Measurements from ENCODE around the gene BCL3.

The BCL3 gene

DNA sequence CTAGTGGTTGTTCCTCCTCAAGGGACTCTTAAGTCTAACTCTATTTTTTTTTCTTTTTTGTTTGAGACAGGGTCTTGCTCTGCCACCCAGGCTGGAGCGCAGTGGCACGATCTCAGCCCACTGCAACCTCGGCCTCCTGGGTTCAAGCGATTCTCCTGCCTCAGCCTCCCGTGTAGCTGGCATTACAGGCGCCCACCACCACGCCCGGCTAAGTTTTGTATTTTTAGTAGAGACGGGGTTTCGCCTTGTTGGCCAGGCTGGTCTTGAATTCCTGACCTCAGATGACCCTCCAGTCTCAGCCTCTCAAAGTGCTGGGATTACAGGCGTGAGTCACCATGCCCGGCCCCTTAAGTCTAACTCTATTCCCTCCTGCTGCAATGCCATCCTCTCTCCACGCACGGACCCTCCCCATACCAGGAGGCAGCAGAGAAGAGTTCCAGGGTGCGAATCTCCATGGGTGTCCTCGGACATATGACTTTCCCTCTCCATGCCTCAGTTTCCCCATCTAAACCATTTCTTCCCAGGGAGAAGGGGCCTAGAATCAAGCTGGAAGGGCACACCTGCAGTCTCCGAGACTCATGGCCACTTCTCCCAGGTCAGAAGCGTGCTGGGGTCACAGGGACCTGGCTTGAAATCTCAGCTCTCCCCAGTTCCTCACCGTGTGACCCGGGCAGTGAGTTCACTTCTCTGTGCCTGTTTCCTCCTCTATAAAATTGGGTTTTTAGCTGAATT, 6.0 kb upstream of the BCL3 start:
- no peak for DNase-seq (ENCODE audit: low read depth)

GRCh38 chr19:44744871-44745332, 3.6 kb upstream of the BCL3 start:
- no peak for DNase-seq (ENCODE audit: low read depth)

DNA sequence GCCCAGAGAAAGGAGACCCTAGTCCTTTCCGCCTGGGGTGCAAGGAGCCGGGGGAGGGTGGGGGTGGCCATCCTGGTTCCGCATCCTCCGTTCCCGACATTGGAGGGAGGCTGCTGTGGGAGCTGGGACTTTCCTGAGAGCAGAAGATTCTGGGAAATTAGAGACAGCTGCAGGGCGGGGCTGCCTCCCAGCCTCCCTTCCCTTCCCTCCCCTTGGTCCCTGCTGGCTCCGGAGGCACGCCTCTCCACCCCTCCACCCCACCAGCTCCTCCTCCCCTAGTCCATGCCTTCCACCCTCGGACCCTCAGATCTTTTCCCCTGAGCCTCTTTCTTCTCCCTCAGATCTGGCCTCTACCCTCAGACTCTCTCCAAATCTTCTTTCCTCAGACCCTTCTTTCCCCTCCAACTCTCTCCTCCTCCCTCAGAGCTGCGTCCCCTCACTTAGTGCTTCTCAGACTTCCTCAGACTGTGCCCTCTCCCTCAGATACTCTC, 3.1 kb upstream of the BCL3 start:
- DNase-seq (ENCODE audit: low read depth): no peak

DNA sequence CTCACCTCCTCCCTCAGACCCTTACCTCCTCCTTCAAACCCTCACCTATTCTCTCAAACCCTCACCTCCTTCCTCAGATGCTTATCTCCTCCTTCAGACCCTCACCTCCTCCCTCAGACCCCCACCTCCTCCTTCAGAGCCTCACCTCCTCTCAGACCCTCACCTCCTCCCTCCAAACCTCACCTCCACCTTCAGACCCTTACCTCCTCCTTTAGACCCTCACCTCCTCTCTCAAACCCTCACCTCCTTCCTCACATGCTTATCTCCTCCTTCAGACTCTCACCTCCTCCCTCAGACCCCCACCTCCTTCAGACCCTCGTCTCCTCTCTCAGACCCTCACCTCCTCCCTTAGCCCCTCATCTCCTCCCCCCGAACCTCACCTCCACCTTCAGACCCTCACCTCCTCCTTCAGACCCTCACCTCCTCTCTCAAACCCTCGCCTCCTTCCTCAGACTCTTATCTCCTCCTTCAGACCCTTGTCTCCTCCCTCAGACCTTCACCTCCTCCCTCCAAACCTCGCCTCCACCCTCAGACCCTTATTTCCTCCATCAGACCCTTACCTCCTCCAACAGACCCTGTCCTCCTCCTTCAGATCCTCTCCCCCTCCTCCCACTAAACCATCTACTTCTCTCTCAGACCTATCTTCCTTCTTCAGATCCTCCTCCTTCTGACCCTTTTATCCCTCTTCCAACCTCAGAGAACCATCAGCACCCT, 2.5 kb upstream of the BCL3 start:
- DNase-seq (ENCODE audit: low read depth): no peak

DNA sequence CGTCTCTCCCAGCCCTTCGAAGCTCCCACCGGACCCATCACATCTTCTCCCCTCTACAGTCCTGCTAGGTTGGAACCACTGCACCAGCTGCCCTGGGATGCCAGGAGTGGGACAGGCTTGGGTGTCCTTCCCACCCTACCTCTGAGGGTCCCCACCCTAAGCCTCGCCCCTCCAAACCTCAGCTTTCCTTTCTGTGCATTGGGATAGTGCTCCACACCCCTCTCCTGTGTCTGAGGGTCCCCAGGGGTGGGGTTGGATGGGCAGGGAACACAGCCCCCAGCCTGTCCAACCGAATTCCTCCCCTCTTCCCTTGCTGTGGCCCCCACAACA, 1.9 kb upstream of the BCL3 start:
- no peak for DNase-seq (ENCODE audit: low read depth)

DNA sequence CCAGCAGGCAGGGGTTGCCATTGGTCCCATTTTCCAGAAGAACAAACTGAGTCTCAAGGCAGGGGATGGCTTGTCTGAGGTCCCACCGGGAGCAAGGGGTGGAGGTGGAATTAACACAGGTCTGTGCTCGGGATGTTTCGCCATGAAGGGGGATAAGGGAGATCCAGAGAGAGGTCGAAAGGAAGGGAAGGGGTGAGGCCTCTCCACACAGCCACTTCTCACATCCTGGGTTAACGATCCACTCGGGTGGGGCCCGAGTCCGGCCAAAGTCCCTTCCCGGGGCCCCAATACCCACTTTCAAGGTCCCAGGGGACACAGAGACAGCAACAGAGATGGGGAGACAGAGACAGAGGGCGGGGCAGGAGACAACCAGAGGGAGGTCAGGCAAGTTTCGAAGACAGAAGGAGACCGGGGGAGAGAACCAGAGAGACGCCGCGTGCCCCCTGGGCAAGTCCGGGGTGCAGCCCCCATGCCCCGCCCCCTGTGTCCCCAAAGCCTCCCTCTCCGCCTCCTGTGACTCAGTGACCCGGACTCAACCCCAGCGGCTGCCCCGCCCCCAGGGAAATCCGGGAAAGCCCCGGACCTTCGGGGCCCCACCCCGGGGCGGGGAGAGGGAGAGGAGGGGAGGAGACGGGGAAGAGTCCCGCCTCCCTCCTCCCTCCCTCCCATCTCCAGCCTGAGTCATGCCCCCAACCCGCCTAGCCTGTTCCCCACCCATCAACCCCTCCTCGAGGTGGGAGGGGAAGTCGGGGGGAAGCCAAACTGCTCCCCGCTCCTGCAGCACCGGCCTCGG, 1.4 kb upstream of the BCL3 start:
- DNase-seq (ENCODE audit: low read depth): peak; percentile 76

DNA sequence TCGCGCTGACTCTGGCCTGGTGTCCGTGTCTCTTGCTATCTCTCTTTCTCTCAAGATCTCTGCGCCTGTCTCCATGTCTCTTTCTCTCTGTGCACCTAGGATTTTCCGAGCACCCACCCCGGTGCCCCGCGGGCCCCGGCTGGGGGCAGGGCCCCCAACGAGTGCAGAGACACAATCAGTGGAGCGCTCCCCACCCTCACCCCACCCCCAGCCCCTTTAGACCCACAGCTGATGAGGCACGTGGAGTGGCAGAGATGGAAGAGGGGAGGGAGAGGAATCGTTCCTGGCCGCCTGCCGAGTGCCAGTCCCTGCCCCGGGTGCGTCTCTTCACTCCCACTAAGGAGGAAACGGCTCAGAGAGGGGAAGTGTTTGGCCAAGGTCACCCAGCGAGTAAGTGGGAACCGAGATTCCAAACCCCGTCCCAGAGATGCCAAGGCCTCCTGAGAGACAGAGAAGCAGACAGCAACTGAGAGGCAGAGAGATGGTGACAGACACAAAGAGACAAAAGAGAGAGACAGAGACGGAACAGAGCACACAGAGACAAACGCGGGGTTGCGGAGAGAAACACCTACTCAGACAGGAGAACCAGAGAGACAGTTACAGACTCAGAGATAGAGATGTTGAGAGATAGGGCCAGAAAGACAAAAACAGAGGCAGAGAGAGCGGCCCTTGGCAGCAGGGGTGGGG, 626 bp upstream of the BCL3 start:
- DNase-seq (ENCODE audit: low read depth): no peak

- DNase-seq (ENCODE audit: low read depth): no peak
These were observed 784 bp downstream of the BCL3 start for GRCh38 chr19:44749292-44749691.

DNA sequence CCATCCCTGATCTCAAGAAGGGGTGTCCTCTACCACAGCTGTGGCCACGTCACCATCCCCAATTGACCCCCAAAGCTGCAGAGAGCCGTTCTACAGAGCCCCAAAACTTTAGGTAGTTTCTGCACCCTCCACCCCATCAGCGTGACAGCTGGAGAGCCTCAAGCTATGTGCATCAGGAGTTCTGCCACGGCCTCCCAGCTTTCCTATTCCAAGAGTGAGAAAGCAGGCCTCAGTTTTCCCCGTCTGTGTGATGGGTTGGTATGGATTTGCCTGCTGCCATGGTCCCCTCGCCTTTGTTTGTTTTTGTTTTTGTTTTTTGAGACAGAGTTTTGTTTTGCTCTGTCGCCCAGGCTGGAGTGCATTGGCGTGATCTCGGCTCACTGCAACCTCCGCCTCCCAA, 1.5 kb downstream of the BCL3 start:
- no peak for DNase-seq (ENCODE audit: low read depth)

- no peak for DNase-seq (ENCODE audit: low read depth)
These were observed 3.8 kb downstream of the BCL3 start for GRCh38 chr19:44752123-44752815.

- DNase-seq (ENCODE audit: low read depth): peak; percentile 89
These were observed 4.5 kb downstream of the BCL3 start for GRCh38 chr19:44752816-44753625.

GRCh38 chr19:44753626-44753931, 5.1 kb downstream of the BCL3 start:
- DNase-seq (ENCODE audit: low read depth): no peak

GRCh38 chr19:44753932-44754749, 5.6 kb downstream of the BCL3 start:
- no peak for DNase-seq (ENCODE audit: low read depth)

DNA sequence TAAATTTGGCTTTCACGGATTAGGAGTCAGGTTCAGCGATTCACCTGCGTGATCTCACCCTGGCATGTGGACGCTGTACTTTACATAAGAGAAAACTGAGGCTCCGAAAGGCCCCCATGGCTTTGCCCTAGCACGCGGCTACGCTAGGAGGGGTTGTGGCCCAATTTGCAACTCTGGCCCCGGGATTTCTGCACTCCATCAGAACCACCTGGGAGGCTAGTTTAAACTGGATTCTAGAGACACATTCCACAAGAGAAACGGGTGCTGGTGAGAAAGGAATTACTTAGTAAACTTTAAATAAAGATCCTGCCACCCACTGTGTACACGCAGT, 6.2 kb downstream of the BCL3 start:
- DNase-seq (ENCODE audit: low read depth): no peak

DNA sequence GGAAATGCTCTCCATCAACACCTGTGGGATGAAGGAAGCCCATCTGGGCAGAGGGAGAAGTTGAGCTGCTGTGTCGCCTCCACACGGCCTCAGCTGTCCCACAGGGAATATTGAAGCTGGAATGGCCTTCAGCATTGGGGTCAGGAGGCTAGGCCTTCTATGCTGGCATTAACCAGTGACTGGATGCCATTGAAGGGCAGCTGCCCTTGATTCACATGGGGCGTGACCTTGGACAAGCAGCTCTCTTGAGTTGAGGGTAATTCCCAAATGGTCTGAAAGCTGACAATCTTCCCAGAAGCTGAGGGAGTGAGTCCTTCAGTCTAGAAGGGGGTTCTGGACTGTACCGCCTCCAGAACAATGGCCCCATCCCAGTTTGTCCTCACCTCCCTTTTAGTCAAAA, 6.7 kb downstream of the BCL3 start:
- no peak for DNase-seq (ENCODE audit: low read depth)

- DNase-seq (ENCODE audit: low read depth): no peak
These were observed 7.6 kb downstream of the BCL3 start for GRCh38 chr19:44756089-44756562.

DNA sequence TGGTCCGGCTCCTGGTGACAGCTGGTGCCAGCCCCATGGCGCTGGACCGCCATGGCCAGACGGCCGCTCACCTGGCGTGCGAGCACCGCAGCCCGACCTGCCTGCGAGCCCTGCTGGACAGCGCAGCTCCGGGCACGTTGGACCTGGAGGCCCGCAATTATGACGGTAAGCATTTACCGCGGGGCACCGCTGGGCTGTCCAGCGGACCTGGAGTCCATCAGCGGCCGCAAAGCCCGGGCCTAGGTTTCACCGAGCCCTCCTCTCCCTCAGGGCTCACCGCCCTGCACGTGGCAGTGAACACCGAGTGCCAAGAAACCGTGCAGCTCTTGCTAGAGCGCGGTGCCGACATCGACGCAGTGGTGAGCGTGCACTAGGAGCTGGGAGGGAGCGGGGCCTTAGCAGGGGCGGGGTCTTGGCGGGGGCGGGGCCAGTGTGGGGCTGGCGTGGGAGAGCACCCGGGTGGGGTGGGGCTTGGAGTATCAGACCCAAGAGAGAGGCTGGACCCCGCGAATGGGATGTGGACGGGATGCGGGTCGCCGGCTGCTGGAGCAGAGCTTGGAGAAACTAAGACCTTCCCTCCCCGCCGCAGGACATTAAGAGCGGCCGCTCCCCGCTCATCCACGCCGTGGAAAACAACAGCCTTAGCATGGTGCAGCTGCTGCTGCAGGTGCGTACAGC, 8.7 kb downstream of the BCL3 start:
- DNase-seq (ENCODE audit: low read depth): no peak

DNA sequence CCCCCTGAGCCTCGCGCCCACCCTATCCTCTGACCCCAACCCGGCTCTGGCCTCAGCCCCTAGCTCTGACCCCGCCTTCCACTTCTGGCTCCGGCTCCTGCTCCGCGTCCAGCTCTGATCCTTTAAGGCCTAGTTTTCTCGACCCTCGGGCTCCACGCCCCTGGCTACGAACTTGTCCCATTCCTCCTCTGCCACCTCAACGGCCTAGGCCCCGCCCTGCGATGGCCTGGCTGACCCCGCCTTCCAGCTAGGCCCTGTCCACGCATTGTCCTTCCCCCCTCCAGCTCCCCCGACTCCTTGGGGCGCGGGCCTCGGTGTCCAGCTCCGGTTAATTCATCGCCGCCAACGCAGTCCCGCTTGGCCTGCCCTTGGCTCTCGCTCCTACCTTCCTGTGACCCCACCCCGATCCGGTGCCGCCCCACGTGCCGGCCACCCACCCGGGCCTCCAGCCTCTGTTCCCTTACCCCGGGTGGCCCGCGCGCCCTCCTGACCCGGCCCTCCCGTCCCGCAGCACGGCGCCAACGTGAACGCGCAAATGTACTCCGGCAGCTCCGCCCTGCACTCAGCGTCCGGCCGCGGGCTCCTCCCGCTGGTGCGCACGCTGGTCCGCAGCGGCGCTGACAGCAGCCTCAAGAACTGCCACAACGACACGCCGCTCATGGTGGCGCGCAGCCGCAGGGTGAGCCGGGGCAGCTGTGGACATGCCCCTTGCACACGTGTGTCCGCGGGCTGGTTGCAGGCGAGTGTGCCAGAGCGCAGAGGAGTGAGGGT, 9.4 kb downstream of the BCL3 start:
- DNase-seq (ENCODE audit: low read depth): no peak

DNA sequence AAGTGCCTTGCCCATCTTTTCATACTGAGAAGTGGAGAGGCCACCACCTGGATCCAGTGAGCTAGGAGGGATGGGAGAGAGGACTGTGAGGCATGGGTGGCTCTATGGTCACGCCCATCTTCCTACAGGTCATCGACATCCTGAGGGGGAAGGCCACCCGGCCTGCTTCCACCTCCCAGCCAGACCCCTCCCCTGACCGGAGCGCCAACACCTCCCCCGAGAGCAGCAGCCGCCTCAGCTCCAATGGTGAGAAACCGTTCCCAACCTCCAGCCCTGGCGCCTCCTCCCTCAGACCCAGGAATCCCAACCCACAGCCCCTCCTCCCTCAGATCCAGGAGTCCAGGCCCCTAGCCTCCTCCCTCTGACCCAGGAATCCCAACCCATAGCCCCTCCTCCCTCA, 10.1 kb downstream of the BCL3 start:
- no peak for DNase-seq (ENCODE audit: low read depth)

Data from non-pigmented ciliary epithelial cell (primary cell).